ENCODE results near the gene HHLA2. TPM values are rescaled to one million over a fixed set of nuclear protein-coding genes. Genes with fewer than 3 reads are reported as not detected.
"Not testable (repeated sequence)": the region's sequence is repeated elsewhere in the genome, so short reads cannot be mapped to it uniquely, and the experiment has no call there.

HHLA2 gene
- total RNA-seq, 1 donor, result not detected

- DNase-seq (ENCODE audit: low read depth), result no peak
- no peak overlapping the region for H3K4me3 ChIP-seq (ENCODE audit: low read depth, low read length)
- TF ChIP-seq CTCF (IDR thresholded peaks at IDR 0.05; ENCODE audit: insufficient read depth, low read depth, low read length), result no peak
Observed at GRCh38 chr3:108377384-108377783, 81.0 kb downstream of the HHLA2 start.

- DNase-seq (ENCODE audit: low read depth), result no peak
- no peak overlapping the region for H3K4me3 ChIP-seq (ENCODE audit: low read depth, low read length)
- no peak for TF ChIP-seq CTCF (IDR thresholded peaks at IDR 0.05; ENCODE audit: insufficient read depth, low read depth, low read length)
Observed at GRCh38 chr3:108378153-108378951, 82.0 kb downstream of the HHLA2 start.

GRCh38 chr3:108378952-108379342 is 82.6 kb downstream of the HHLA2 start:
- DNase-seq (ENCODE audit: low read depth); H3K4me3 ChIP-seq (ENCODE audit: low read depth, low read length): not testable (repeated sequence)

GRCh38 chr3:108380128-108380795 is 83.9 kb downstream of the HHLA2 start:
- no peak overlapping the region for H3K4me3 ChIP-seq (ENCODE audit: low read depth, low read length)
- no peak for DNase-seq (ENCODE audit: low read depth)

GRCh38 chr3:108381529-108382140 is 85.3 kb downstream of the HHLA2 start:
- H3K4me3 ChIP-seq (ENCODE audit: low read depth, low read length), result no peak overlapping the region
- DNase-seq (ENCODE audit: low read depth), result no peak
- no peak for TF ChIP-seq CTCF (IDR thresholded peaks at IDR 0.05; ENCODE audit: insufficient read depth, low read depth, low read length)

More at GRCh38 chr3:108380128-108380795, 83.9 kb downstream of the HHLA2 start:
- TF ChIP-seq CTCF (IDR thresholded peaks at IDR 0.05; ENCODE audit: insufficient read depth, low read depth, low read length), result no peak

GRCh38 chr3:108383306-108383705 is 87.0 kb downstream of the HHLA2 start:
- no peak overlapping the region for H3K4me3 ChIP-seq (ENCODE audit: low read depth, low read length)
- no peak for TF ChIP-seq CTCF (IDR thresholded peaks at IDR 0.05; ENCODE audit: insufficient read depth, low read depth, low read length)
- DNase-seq (ENCODE audit: low read depth), result no peak

GRCh38 chr3:108387063-108387462 is 90.7 kb downstream of the HHLA2 start:
- TF ChIP-seq CTCF (IDR thresholded peaks at IDR 0.05; ENCODE audit: insufficient read depth, low read depth, low read length), result no peak
- DNase-seq (ENCODE audit: low read depth), result no peak

More at GRCh38 chr3:108387063-108387462, 90.7 kb downstream of the HHLA2 start:
- H3K4me3 ChIP-seq (ENCODE audit: low read depth, low read length), result no peak overlapping the region

Measured in fibroblast of villous mesenchyme (primary cell).